ENCODE data around the gene USP20.
"Not testable (repeated sequence)": the region's sequence is repeated elsewhere in the genome, so short reads cannot be mapped to it uniquely, and the experiment has no call there.

USP20 gene

DNA sequence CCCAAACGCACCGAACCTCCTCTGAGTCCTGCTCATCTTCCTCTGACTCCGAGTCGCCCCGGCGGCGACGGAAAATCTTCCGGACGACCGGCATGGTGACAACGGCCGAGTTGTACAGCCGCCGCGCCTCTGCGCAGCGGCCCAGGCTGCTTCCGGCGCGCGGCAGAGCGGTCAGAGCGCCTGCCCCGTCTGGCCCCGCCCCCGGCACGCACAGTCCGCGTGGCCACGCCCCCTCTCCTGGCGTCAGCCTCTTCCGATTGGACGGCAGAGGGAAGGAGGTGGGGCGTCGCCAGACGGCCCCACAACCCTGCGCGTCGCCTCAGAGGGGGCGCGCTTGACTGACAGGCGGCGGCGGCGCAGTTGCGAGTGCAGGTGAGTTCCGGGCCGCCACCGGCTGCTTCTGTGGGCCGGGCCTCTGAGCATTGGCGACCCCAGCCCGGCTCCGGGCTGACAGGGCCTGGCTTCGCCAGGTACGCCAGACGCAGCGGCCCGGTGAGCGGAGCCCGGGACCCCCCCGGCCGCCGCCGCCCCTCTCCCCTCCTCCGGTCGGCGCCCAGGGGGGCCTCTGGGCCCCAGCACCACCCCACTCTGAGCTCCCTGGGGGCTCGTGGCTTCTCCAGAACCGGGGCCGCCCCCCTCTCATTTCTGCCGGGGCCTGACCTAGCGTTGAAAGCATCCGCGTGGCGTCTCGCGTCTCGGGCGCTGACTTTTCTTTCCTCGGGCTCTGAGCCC, at the start of gene USP20, which contains the start of gene C9orf78:
TSS of gene USP20 (plus strand) at position 331 of the 732 bp plus-strand sequence. CDS start 17,098 bp downstream, outside the sequence.
TSS of gene C9orf78 (minus strand) at position 148 of the 732 bp plus-strand sequence. CDS start at position 94, 54 bp downstream.
- Mint-ChIP-seq H3K4me1 (peaks cover 59% of the 10 kb centered on the region), H3K9me3 (no peaks in the 10 kb centered on the region), H3K36me3 (peaks cover 40% of the 10 kb centered on the region), H3K4me3 (peak within 1 kb of the TSS; percentile 98), H3K27ac (peak within 1 kb of the TSS; percentile 99), H3K27me3 (no peaks in the 10 kb centered on the region)
- CTCF ChIA-PET = interaction anchor here (0.9 to 1.2 kb wide), 3 partner anchors 9 to 50 kb away, joined by 3 to 4 read pairs (median 3); no protein-coding TSS in a partner anchor
- DNase-seq = peak; percentile 97

DNA sequence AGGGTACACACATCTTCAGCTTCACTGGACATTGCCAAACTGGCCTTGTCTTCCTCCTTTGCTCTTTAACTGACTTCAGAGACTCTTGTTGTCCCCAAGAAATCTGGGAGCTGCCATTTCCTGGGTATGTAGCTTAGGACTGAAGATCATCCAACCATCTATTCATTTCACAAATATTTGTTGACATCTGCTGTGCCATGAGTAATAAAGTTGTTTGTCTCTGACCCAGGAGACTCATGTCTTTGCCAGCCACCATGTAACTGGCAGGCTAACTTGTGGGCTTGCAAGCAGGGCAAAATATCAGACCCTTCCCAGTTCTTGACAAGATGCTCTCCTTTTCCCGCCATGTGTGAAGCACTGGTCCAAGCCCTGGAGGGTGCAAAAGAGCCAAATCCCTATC, 49.4 kb upstream of the USP20 start:
- DNase-seq = no peak
- Mint-ChIP-seq H3K36me3 (no peaks in the 10 kb centered on the region), H3K9me3 (no peaks in the 10 kb centered on the region), H3K27ac (no peak overlapping the region), H3K4me1 (peaks cover 13% of the 10 kb centered on the region), H3K27me3 (peaks cover 54% of the 10 kb centered on the region), H3K4me3 (no peak overlapping the region)
- CTCF ChIA-PET = interaction anchor here (0.7 to 9.1 kb wide), 4 partner anchors 48 to 175 kb away, joined by 3 to 87 read pairs (median 32); no protein-coding TSS in a partner anchor

DNA sequence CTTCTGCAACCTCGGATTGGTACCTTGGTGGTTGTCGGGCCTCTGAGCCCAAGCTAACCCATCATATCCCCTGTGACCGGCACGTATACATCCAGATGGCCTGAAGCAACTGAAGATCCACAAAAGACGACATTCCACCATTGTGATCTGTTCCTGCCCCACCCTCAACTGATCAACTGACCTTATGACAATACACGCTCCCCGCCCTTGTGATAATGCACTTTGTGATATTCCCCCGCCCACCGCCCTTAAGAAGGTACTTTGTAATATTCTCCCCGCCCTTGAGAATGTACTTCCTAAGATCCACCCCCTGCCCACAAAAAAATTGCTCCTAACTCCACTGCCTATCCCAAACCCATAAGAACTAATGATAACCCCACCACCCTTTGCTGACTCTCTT, 48.8 kb upstream of the USP20 start:
- peaks cover 56% of the 10 kb centered on the region for H3K27me3 Mint-ChIP-seq
- DNase-seq = no peak
- H3K9me3 Mint-ChIP-seq = no peaks in the 10 kb centered on the region
- no peaks in the 10 kb centered on the region for H3K36me3 Mint-ChIP-seq
- no peak overlapping the region for H3K4me3 Mint-ChIP-seq
- H3K27ac Mint-ChIP-seq = no peak overlapping the region
- CTCF ChIA-PET = interaction anchor here (0.9 to 9.1 kb wide), 5 partner anchors 9 to 175 kb away, joined by 3 to 87 read pairs (median 4); no protein-coding TSS in a partner anchor
- peaks cover 13% of the 10 kb centered on the region for H3K4me1 Mint-ChIP-seq

DNA sequence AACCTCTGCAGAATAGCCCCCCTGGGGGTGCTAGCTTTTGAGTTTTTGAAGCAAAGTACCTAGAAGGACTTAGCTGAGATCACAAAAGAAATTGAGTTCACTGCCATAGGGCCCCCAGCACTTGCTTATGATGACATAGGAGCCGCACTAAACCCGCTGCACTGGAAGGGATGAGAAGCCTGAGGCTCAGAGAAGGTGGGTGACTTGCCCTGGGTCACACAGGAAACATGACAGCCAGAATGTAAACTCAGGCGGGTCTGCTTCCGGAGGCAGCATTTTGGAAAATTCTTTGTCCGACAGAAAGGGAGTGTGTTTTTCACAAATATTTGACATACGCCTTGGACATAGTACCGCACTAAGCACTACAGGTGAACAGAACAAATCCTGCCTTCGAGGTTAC, 40.7 kb upstream of the USP20 start:
- H3K4me1 Mint-ChIP-seq = peaks cover 10% of the 10 kb centered on the region
- no peak overlapping the region for H3K27ac Mint-ChIP-seq
- DNase-seq = no peak
- no peak overlapping the region for H3K4me3 Mint-ChIP-seq
- CTCF ChIA-PET = no interaction called here
- H3K36me3 Mint-ChIP-seq = no peaks in the 10 kb centered on the region
- H3K27me3 Mint-ChIP-seq = peaks cover 34% of the 10 kb centered on the region
- H3K9me3 Mint-ChIP-seq = no peaks in the 10 kb centered on the region

DNA sequence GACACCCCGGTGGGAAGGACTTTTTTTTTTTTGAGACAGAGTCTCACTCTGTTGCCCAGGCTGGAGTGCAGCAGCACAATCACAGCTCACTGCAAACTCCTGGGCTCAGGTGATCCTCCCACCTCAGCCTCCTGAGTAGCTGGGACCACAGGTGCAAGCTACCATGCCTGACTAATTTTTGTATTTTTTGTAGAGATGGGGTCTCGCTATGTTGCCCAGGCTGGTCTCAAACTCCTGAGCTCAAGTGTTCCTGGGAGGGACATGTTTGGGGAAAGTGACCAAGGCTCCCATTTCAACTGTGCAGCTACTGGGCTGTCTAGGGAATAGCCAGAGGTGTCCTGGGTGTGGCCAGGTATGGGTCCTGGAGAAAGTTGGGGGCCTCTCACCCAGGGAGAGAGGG, 39.2 kb upstream of the USP20 start:
- H3K9me3 Mint-ChIP-seq, H3K36me3 Mint-ChIP-seq, DNase-seq, H3K27ac Mint-ChIP-seq, H3K4me1 Mint-ChIP-seq, H3K4me3 Mint-ChIP-seq: not testable (repeated sequence)
- CTCF ChIA-PET = interaction anchor here (0.6 kb wide), 1 partner anchor 59 kb away, joined by 4 read pairs; no protein-coding TSS in a partner anchor
- peaks cover 29% of the 10 kb centered on the region for H3K27me3 Mint-ChIP-seq

DNA sequence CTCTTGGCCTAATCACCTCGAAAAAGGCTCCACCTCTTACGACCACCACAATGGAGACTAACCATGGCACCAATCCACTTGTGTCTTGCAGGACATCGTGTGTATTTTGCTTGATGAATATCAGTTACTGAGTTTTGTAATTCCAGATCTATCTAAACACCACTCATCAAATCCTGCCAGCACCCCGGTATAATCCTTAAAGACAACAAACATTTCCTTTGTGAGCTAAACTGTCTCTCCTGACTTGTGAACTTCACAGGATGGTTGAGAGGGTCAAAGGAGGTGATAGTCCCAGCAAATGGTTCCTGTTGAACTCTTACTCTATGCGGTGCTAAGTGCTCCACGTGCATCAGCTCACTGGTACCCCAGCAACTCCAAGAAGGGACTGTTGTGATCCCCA, 36.3 kb upstream of the USP20 start:
- H3K4me3 Mint-ChIP-seq = no peak overlapping the region
- CTCF ChIA-PET = interaction anchor here (1.2 to 1.7 kb wide), 2 partner anchors 8 to 10 kb away, joined by 4 to 5 read pairs; no protein-coding TSS in a partner anchor
- no peak for DNase-seq
- peaks cover 6% of the 10 kb centered on the region for H3K4me1 Mint-ChIP-seq
- H3K27me3 Mint-ChIP-seq = peaks cover 22% of the 10 kb centered on the region
- peaks cover 4% of the 10 kb centered on the region for H3K36me3 Mint-ChIP-seq
- H3K27ac Mint-ChIP-seq = no peak overlapping the region
- no peaks in the 10 kb centered on the region for H3K9me3 Mint-ChIP-seq

DNA sequence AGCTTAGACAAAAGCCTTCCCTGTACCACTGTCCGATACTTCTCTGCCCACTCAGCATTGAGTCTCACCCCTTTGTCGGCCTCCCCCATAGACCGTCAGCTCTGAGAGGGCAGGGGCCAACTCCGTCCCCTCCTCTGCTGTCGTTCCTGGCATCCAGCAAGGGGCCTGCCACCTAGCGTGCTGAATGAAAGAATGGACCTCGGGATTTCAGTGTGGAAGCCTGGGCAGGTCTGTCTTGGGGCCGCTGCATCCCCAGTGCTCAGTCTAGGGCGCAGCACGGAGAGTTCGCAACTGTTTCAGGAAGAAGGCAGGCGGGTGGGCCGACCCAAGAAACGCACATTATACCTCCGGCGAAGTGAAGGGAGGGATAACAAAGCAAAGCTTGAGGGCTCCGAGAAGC, 33.8 kb upstream of the USP20 start:
- Mint-ChIP-seq H3K36me3 (peaks cover 21% of the 10 kb centered on the region), H3K9me3 (no peaks in the 10 kb centered on the region), H3K27me3 (peaks cover 4% of the 10 kb centered on the region), H3K27ac (no peak overlapping the region), H3K4me3 (peak overlapping the region; percentile 22), H3K4me1 (peaks cover 24% of the 10 kb centered on the region)
- CTCF ChIA-PET = interaction anchor here (1.1 kb wide), 1 partner anchor 11 kb away, joined by 3 read pairs; no protein-coding TSS in a partner anchor
- no peak for DNase-seq

DNA sequence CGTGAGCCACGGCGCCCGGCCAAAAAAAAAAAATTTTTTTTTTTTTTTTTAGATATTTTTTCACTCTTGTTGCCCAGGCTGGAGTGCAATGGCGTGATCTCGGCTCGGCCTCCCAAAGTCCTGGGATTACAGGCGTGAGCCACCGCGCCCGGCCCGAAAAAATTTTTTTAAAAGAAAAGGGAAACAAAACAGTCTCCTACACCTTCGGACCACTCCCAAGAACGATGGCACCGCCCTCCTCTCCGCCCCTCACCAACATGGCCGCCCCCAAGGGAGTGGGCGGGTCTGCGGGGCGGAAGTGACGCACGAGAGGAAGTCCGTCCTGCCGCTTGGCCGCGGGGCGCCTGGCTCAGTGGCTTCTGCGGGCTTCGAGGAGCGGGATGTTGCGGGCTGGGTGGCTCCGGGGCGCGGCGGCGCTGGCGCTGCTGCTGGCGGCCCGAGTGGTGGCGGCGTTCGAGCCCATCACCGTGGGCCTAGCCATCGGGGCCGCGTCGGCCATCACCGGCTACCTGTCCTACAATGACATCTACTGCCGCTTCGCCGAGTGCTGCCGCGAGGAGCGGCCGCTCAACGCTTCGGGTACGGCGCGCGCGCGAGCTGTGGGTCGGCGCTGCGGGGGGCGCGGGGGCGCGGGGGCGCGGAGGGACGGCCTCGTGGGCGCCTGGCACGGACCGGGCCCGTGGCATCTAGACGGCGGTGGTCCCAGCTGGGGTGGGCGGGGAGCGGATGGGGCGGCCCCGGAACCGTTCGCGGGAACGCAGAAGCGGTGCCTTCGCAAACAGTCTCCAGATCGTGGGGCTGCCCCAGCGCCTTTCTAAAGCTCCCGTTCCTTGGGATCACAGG, 32.2 kb upstream of the USP20 start, which contains the start of gene TOR1B:
TSS of gene TOR1B (plus strand) at position 352 of the 843 bp plus-strand sequence. CDS start at position 381, 29 bp downstream.
- peaks cover 4% of the 10 kb centered on the region for H3K27me3 Mint-ChIP-seq
- DNase-seq = peak; percentile 96
- H3K27ac Mint-ChIP-seq = peak within 1 kb of the TSS; percentile 93
- CTCF ChIA-PET = interaction anchor here (1.2 kb wide), 1 partner anchor 65 kb away, joined by 4 read pairs; no protein-coding TSS in a partner anchor
- H3K9me3 Mint-ChIP-seq = no peaks in the 10 kb centered on the region
- peaks cover 29% of the 10 kb centered on the region for H3K36me3 Mint-ChIP-seq
- peaks cover 30% of the 10 kb centered on the region for H3K4me1 Mint-ChIP-seq
- peak within 1 kb of the TSS; percentile 87 for H3K4me3 Mint-ChIP-seq

DNA sequence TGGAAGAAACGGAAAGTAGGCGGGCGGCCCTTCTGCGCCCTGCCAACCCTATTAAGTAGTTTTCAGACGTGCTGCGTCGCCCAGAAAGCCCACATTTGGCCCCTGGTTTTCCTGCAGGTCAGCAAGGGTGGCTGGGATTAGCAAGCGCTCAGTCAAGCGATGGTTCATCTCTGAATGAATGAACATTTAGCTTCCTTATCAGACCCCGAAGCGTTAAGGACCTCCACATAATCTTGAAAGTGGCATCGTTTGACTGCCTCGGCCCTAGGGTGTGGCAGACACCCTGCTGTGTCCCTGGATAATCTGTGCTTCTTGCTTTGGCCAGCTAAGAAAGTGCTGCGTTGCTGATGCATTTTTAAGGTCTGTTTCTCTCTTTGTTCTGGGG, 31.6 kb upstream of the USP20 start:
- peak overlapping the region; percentile 87 for H3K4me3 Mint-ChIP-seq
- H3K27ac Mint-ChIP-seq = peak overlapping the region; percentile 93
- no peak for DNase-seq
- H3K36me3 Mint-ChIP-seq = peaks cover 32% of the 10 kb centered on the region
- no peaks in the 10 kb centered on the region for H3K9me3 Mint-ChIP-seq
- CTCF ChIA-PET = interaction anchor here (1.2 kb wide), 1 partner anchor 64 kb away, joined by 4 read pairs; no protein-coding TSS in a partner anchor
- H3K4me1 Mint-ChIP-seq = peaks cover 30% of the 10 kb centered on the region
- H3K27me3 Mint-ChIP-seq = peaks cover 4% of the 10 kb centered on the region

DNA sequence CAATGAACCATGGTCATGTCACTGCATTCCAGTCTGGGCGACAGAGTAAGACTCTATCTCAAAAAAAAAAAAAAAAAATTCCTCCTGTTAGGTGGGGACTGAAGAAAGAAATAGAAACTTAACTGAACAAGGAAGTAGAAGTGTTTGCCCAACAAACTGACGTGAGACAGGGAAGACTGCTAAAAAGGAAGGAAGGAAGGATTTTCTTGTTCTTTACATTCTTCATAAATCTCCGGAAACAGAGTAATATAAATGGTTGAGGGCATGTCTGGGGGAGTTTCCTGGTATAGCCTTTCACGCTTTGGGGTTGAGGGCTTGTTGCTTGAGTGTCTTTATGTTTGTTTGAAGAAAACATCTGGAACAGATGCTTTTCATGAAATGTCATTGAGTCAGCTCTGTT, 29.2 kb upstream of the USP20 start:
- Mint-ChIP-seq H3K9me3 (no peaks in the 10 kb centered on the region), H3K27me3 (peaks cover 4% of the 10 kb centered on the region), H3K27ac (peak overlapping the region; percentile 25), H3K4me3 (no peak overlapping the region), H3K4me1 (peaks cover 30% of the 10 kb centered on the region), H3K36me3 (peaks cover 48% of the 10 kb centered on the region)
- DNase-seq = no peak
- CTCF ChIA-PET = no interaction called here

DNA sequence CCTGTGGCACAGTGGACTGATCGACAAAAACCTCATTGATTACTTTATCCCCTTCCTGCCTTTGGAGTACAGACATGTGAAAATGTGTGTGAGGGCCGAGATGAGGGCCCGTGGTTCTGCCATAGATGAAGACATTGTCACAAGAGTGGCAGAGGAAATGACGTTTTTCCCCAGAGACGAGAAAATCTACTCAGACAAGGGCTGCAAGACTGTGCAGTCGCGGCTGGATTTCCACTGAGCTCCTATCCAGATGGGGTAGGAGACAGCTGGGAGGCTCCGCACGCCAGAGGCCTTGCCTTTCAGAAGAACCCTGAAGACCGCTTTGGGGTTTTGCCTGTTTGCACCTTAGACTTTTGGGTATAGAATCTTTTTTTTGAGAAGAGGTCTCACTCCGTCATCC, 25.9 kb upstream of the USP20 start:
- CTCF ChIA-PET = interaction anchor here (0.5 kb wide), 1 partner anchor 104 kb away, joined by 3 read pairs; no protein-coding TSS in a partner anchor
- no peak overlapping the region for H3K4me3 Mint-ChIP-seq

DNA sequence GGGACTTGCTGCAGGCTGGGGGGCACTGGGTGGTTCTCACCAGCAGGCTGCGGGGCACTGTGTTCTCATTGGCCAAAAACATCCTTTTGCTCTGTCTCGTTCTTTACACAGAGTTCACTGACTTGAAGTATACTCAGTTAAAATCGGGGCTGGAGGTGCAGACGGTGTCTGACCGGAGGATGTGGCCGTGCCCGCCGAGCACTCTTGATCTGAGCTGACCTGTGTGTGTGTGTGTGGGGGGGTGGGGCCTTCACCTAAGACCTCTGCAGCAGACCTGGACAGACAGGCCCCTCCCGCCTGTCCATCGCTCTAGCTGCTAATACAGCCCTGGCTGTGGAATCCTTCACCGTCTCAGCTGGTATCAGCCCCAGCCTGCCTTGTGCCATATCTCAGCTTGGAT, 25.1 kb upstream of the USP20 start:
- H3K4me3 Mint-ChIP-seq = no peak overlapping the region
- H3K4me1 Mint-ChIP-seq = peaks cover 21% of the 10 kb centered on the region

More for the DNA sequence above, 25.9 kb upstream of the USP20 start:
- Mint-ChIP-seq H3K27me3 (no peaks in the 10 kb centered on the region), H3K27ac (no peak overlapping the region), H3K9me3 (no peaks in the 10 kb centered on the region), H3K36me3 (peaks cover 55% of the 10 kb centered on the region), H3K4me1 (peaks cover 24% of the 10 kb centered on the region)
- DNase-seq = no peak

DNA sequence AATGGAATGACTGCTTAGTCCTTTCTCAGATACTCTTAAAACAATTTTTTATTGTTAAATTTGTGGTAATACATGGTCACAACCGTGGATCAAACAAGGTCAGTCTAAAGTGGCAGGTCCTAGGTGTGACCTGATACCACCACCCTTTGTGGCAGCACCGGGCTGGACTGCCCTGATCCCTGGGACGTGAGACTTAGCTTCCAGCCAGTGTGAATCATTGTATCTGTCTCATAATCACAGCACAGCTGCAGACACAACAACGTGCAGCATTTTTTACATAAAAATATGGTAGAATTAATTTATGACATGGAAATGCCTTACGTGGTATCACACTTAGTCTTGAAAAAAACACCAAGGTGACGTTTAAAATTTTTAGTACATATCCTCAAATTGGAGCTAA, 24.5 kb upstream of the USP20 start:
- no peak overlapping the region for H3K27ac Mint-ChIP-seq
- DNase-seq = no peak
- H3K27me3 Mint-ChIP-seq = no peaks in the 10 kb centered on the region
- no peak overlapping the region for H3K4me3 Mint-ChIP-seq
- peaks cover 17% of the 10 kb centered on the region for H3K4me1 Mint-ChIP-seq
- peaks cover 60% of the 10 kb centered on the region for H3K36me3 Mint-ChIP-seq
- CTCF ChIA-PET = no interaction called here
- H3K9me3 Mint-ChIP-seq = no peaks in the 10 kb centered on the region

More for the DNA sequence above, 25.1 kb upstream of the USP20 start:
- CTCF ChIA-PET = no interaction called here
- no peak for DNase-seq
- Mint-ChIP-seq H3K9me3 (no peaks in the 10 kb centered on the region), H3K36me3 (peaks cover 58% of the 10 kb centered on the region), H3K27ac (no peak overlapping the region), H3K27me3 (no peaks in the 10 kb centered on the region)

DNA sequence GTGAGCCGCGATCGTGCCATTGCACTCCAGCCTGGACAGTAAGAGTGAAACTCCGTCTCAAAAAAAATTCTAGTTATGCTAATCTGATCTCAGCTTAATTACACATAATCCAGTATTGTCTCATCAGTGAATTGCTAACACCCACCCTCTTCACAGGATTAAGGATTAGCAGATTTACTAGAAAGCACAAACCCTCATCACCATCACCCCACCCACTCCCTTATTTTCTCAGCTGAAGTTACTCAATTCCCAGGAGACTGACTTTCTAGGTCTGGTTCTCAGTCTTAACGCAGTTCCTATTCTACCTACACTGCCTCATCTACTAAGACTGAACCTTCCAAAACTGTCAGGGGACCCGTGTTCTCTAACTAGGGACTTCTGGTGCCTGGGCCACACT, 23.3 kb upstream of the USP20 start:
- no peaks in the 10 kb centered on the region for H3K9me3 Mint-ChIP-seq
- no peak overlapping the region for H3K27ac Mint-ChIP-seq
- H3K27me3 Mint-ChIP-seq = no peaks in the 10 kb centered on the region
- DNase-seq = no peak
- H3K4me1 Mint-ChIP-seq = peaks cover 7% of the 10 kb centered on the region
- H3K4me3 Mint-ChIP-seq = no peak overlapping the region
- CTCF ChIA-PET = no interaction called here
- H3K36me3 Mint-ChIP-seq = peaks cover 62% of the 10 kb centered on the region

Data from activated naive CD4-positive, alpha-beta T cell treated with anti-CD3 and anti-CD28 coated beads, Interleukin-2, amount 10 ng/mL, durations not matched to agents 7 days and 5 days (primary cell).